Uterus (tissue), 3 donors: ENCODE data around the gene MSL3B.

Experiments
- DNase-seq, 2 donors: peaks; one replicate each; pipeline ENCODE4 v3.0.0-alpha.2; 2019 to 2020
- H3K27ac ChIP-seq, 2 donors: fragments of 200-600 bp; sonication (generic); 1 replicate in 1 of 2; 2 replicates in 1 of 2; pipeline ENCODE4 v1.5.1; 2016 to 2018
- H3K27me3 ChIP-seq, 2 donors: fragments of 200-600 bp; sonication (generic); one replicate each; pipeline ENCODE4 v1.5.1; 2018 to 2019; ENCODE audit warnings: control low read depth in 1 of 2
- H3K36me3 ChIP-seq, 2 donors: fragments of 200-600 bp; sonication (generic); one replicate each; pipeline ENCODE4 v1.5.1; 2019; ENCODE audit warnings: control low read depth in 1 of 2
- H3K4me1 ChIP-seq, 2 donors: fragments of 200-600 bp; sonication (generic); one replicate each; pipeline ENCODE4 v1.5.1; 2018 to 2019; ENCODE audit warnings: control low read depth in 1 of 2
- H3K4me3 ChIP-seq, 2 donors: fragments of 200-600 bp; sonication (generic); 1 replicate in 1 of 2; 2 replicates in 1 of 2; pipeline ENCODE4 v1.5.1; 2018 to 2019; ENCODE audit warnings: mild to moderate bottlenecking in 1 of 2
- H3K9me3 ChIP-seq, 2 donors: fragments of 200-600 bp; sonication (generic); one replicate each; pipeline ENCODE4 v1.5.1; 2019; ENCODE audit warnings: control low read depth in 1 of 2
- CTCF ChIP-seq, 4 experiments: fragments of 200-600 bp in 2 of 4; fragments of 450-650 bp in 2 of 4; sonication (generic) in 2 of 4; IDR thresholded peaks; one replicate each; pipeline ENCODE4 v1.5.1; 2016 to 2019; ENCODE audit warnings: antibody characterized with exemption in 4 of 4, mild to moderate bottlenecking in 2 of 4, moderate library complexity in 1 of 4
- POLR2A ChIP-seq, 2 donors: fragments of 450-650 bp; IDR thresholded peaks; one replicate each; pipeline ENCODE4 v1.6.1; 2016; ENCODE audit warnings: antibody characterized with exemption in 2 of 2, mild to moderate bottlenecking in 1 of 2, moderate library complexity in 1 of 2
- intact Hi-C: fragments of 100-400 bp; cut with DNase I; formaldehyde crosslinking; loops from one replicate; pipeline ENCODE4 v1.15.1; 2023; ENCODE audit warnings: low total_unique reads
- donor health status: DM: yes; HTN: yes; CAD: no.

MSL3B gene

GRCh38 chr2:233848276-233848675 lies 19.9 kb downstream of the MSL3B start:
- no peak overlapping the region for H3K4me3 ChIP-seq
- no peaks in the 10 kb centered on the region for H3K9me3 ChIP-seq
- H3K4me1 ChIP-seq, result no peaks in the 10 kb centered on the region
- intact Hi-C loops, result no loop called here
- no peak overlapping the region for H3K27ac ChIP-seq
- no peak for TF ChIP-seq POLR2A (IDR thresholded peaks at IDR 0.05)
- no peak for DNase-seq
- H3K27me3 ChIP-seq, result no peaks in the 10 kb centered on the region
- H3K36me3 ChIP-seq, result no peaks in the 10 kb centered on the region

- no peaks in the 10 kb centered on the region for H3K27me3 ChIP-seq
- H3K36me3 ChIP-seq, result no peaks in the 10 kb centered on the region
- H3K4me1 ChIP-seq, result no peaks in the 10 kb centered on the region
- no peak for DNase-seq
- TF ChIP-seq CTCF (IDR thresholded peaks at IDR 0.05) (no peak), POLR2A (IDR thresholded peaks at IDR 0.05) (no peak)
- intact Hi-C loops, result no loop called here
- no peak overlapping the region for H3K4me3 ChIP-seq
- no peaks in the 10 kb centered on the region for H3K9me3 ChIP-seq
- no peak overlapping the region for H3K27ac ChIP-seq
Observed at GRCh38 chr2:233847248-233847898, 20.8 kb downstream of the MSL3B start.

GRCh38 chr2:233846387-233847247 lies 21.6 kb downstream of the MSL3B start:
- TF ChIP-seq CTCF (IDR thresholded peaks at IDR 0.05) (no peak), POLR2A (IDR thresholded peaks at IDR 0.05) (no peak)
- no peak for DNase-seq
- no peaks in the 10 kb centered on the region for H3K9me3 ChIP-seq
- intact Hi-C loops, result no loop called here
- no peaks in the 10 kb centered on the region for H3K36me3 ChIP-seq
- no peak overlapping the region for H3K4me3 ChIP-seq
- no peaks in the 10 kb centered on the region for H3K27me3 ChIP-seq
- H3K4me1 ChIP-seq, result no peaks in the 10 kb centered on the region
- H3K27ac ChIP-seq, result no peak overlapping the region

- Histone ChIP-seq H3K36me3 (no peaks in the 10 kb centered on the region), H3K9me3 (no peaks in the 10 kb centered on the region), H3K4me3 (no peak overlapping the region), H3K27ac (no peak overlapping the region), H3K27me3 (no peaks in the 10 kb centered on the region), H3K4me1 (no peaks in the 10 kb centered on the region)
- intact Hi-C loops, result no loop called here
- DNase-seq, result no peak
- TF ChIP-seq CTCF (IDR thresholded peaks at IDR 0.05), result no peak
- no peak for TF ChIP-seq POLR2A (IDR thresholded peaks at IDR 0.05)
Observed at GRCh38 chr2:233845301-233846060, 22.7 kb downstream of the MSL3B start.

GRCh38 chr2:233844836-233845235 lies 23.4 kb downstream of the MSL3B start:
- no peak overlapping the region for H3K27ac ChIP-seq
- no peaks in the 10 kb centered on the region for H3K9me3 ChIP-seq
- H3K36me3 ChIP-seq, result no peaks in the 10 kb centered on the region
- DNase-seq, result no peak
- intact Hi-C loops, result no loop called here
- H3K4me1 ChIP-seq, result no peaks in the 10 kb centered on the region
- H3K27me3 ChIP-seq, result no peaks in the 10 kb centered on the region
- H3K4me3 ChIP-seq, result no peak overlapping the region
- no peak for TF ChIP-seq POLR2A (IDR thresholded peaks at IDR 0.05)
- TF ChIP-seq CTCF (IDR thresholded peaks at IDR 0.05), result no peak
